Breast epithelium (tissue), 4 donors: ENCODE data around the gene HSDL2. TPM values are rescaled to one million over a fixed set of nuclear protein-coding genes. Genes with fewer than 3 reads are reported as not detected.
"Not testable (repeated sequence)": the region's sequence is repeated elsewhere in the genome, so short reads cannot be mapped to it uniquely, and the experiment has no call there.

Experiments used
- DNase-seq, 2 donors: peaks; one replicate each; pipeline ENCODE4 v3.0.0-alpha.2; 2019; ENCODE audit warnings: low spot score in 2 of 2
- H3K27ac ChIP-seq, 2 donors: fragments of 200-600 bp; sonication (generic) in 1 of 2; one replicate each; pipeline ENCODE4 v1.5.1; 2016 to 2019; ENCODE audit warnings: mild to moderate bottlenecking in 1 of 2
- H3K27me3 ChIP-seq, 2 donors: fragments of 200-600 bp; sonication (generic) in 1 of 2; one replicate each; pipeline versions ENCODE4 v1.5.1 to v1.6.0; 2017 to 2019; ENCODE audit warnings: control low read depth in 1 of 2, mild to moderate bottlenecking in 1 of 2
- H3K36me3 ChIP-seq: fragments of 200-600 bp; one replicate; pipeline ENCODE4 v1.5.1; 2019
- H3K4me1 ChIP-seq, 2 donors: fragments of 200-600 bp; sonication (generic); one replicate each; pipeline ENCODE4 v1.5.1; 2016 to 2019; ENCODE audit warnings: control low read depth in 1 of 2
- H3K4me3 ChIP-seq, 3 donors: fragments of 200-600 bp; sonication (generic); 1 replicate in 2 of 3; 2 replicates in 1 of 3; pipeline ENCODE4 v1.5.1; 2016 to 2019; ENCODE audit warnings: mild to moderate bottlenecking in 3 of 3, moderate library complexity in 2 of 3
- H3K9me3 ChIP-seq, 2 donors: fragments of 200-600 bp; sonication (generic) in 1 of 2; one replicate each; pipeline ENCODE4 v1.5.1; 2016 to 2019; ENCODE audit warnings: control low read depth in 1 of 2
- POLR2A ChIP-seq: fragments of 450-650 bp; IDR thresholded peaks from one replicate; pipeline ENCODE4 v1.6.1; 2016; ENCODE audit warnings: antibody characterized with exemption, mild to moderate bottlenecking, moderate library complexity
- POLR2AphosphoS5 ChIP-seq, 3 donors: sonication (generic); formaldehyde crosslinking; IDR thresholded peaks; one replicate each; pipeline ENCODE4 v1.6.1; 2017; ENCODE audit warnings: antibody characterized with exemption in 3 of 3
- intact Hi-C: fragments of 100-400 bp; cut with DNase I; formaldehyde crosslinking; loops from one replicate; pipeline ENCODE4 v1.15.1; 2023; ENCODE audit warnings: low total_unique reads
- total RNA-seq, 3 donors: library from RNA; depleted of rRNA; stranded (reverse); fragments of >200 nt; gene quantifications; one replicate each; pipeline ENCODE4 v1.1.0, GENCODE V29; 2016
- TF ChIP-seq, protein P1 (sequence below), 3 donors: fragments of 450-650 bp; IDR thresholded peaks; one replicate each; pipeline ENCODE4 v1.5.1; 2016 to 2017; ENCODE audit warnings: antibody characterized with exemption in 3 of 3, mild to moderate bottlenecking in 3 of 3, moderate library complexity in 3 of 3

Gene HSDL2
- total RNA-seq, 3 donors from 2014 or later: 30.7 to 124 (median 52.8) TPM

DNA sequence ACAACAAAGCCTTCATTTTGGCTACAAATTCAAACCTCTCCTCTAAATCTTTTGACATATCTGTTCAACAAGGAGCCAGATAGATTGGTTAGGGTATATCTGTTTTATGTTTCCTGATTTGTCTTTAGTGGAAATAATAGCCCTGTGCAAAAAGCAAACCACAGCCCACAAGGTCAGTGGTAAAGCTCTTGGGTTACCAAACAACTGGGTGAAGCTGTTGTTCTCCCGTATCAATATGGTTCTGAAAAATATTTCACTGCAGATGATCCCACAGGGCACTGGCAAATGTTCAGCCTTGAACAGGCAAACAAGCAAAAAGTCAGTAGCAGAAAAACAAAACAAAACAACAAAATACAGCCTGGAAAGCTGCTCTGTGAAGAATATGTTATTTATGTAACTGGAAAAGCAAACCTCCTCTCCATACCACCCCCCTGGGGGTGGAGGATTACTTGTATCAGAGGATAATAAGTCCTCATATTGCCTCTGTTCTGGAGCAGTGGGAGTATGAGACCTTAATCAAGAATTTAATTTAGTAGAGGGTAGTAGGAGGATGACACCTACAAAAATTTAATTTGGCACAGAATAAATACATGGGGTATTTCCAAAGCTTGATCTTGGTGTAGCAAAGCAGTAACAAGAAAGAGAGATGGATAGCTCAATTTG lies 25.7 kb upstream of the HSDL2 start:
- no peaks in the 10 kb centered on the region for H3K27me3 ChIP-seq
- no peak overlapping the region for H3K27ac ChIP-seq
- no peak for DNase-seq
- TF ChIP-seq, protein P1, sequence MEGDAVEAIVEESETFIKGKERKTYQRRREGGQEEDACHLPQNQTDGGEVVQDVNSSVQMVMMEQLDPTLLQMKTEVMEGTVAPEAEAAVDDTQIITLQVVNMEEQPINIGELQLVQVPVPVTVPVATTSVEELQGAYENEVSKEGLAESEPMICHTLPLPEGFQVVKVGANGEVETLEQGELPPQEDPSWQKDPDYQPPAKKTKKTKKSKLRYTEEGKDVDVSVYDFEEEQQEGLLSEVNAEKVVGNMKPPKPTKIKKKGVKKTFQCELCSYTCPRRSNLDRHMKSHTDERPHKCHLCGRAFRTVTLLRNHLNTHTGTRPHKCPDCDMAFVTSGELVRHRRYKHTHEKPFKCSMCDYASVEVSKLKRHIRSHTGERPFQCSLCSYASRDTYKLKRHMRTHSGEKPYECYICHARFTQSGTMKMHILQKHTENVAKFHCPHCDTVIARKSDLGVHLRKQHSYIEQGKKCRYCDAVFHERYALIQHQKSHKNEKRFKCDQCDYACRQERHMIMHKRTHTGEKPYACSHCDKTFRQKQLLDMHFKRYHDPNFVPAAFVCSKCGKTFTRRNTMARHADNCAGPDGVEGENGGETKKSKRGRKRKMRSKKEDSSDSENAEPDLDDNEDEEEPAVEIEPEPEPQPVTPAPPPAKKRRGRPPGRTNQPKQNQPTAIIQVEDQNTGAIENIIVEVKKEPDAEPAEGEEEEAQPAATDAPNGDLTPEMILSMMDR (IDR thresholded peaks at IDR 0.05): no peak
- no peak for TF ChIP-seq POLR2A
- H3K4me3 ChIP-seq: no peak overlapping the region
- H3K36me3 ChIP-seq: no peaks in the 10 kb centered on the region
- H3K4me1 ChIP-seq: no peaks in the 10 kb centered on the region
- no peaks in the 10 kb centered on the region for H3K9me3 ChIP-seq
- intact Hi-C loops: no loop called here

DNA sequence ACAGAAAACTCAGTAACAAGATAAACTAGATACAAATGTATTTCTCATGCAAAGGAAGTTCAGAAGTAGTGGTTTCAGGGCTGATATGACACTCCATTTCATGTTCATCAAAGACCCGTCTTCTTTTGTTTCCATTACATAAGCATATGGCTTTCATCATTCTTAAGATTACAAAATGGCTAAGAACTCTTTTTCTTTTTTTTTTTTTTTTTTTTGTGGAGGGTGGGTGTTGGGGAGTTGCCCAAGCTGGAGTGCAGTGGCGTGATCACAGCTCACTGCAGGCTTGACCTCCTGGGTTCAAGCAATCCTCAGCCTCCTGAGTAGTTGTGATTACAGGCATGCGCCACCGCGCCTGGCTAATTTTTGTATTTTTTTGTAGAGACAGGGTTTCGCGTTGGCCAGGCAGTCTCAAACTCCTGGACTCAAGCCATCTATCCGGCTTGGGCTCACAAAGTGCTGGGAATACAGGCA lies 24.4 kb upstream of the HSDL2 start:
- peak overlapping the region in 1 of 2 donors; percentile 5 for H3K27ac ChIP-seq
- H3K4me3 ChIP-seq: no peak overlapping the region
- no peaks in the 10 kb centered on the region for H3K36me3 ChIP-seq
- DNase-seq: no peak
- no peaks in the 10 kb centered on the region for H3K27me3 ChIP-seq
- TF ChIP-seq POLR2AphosphoS5 (IDR thresholded peaks at IDR 0.05): no peak
- TF ChIP-seq, protein P1 (IDR thresholded peaks at IDR 0.05): no peak
- no peak for TF ChIP-seq POLR2A
- intact Hi-C loops: no loop called here
- H3K9me3 ChIP-seq: no peaks in the 10 kb centered on the region
- H3K4me1 ChIP-seq: no peaks in the 10 kb centered on the region

DNA sequence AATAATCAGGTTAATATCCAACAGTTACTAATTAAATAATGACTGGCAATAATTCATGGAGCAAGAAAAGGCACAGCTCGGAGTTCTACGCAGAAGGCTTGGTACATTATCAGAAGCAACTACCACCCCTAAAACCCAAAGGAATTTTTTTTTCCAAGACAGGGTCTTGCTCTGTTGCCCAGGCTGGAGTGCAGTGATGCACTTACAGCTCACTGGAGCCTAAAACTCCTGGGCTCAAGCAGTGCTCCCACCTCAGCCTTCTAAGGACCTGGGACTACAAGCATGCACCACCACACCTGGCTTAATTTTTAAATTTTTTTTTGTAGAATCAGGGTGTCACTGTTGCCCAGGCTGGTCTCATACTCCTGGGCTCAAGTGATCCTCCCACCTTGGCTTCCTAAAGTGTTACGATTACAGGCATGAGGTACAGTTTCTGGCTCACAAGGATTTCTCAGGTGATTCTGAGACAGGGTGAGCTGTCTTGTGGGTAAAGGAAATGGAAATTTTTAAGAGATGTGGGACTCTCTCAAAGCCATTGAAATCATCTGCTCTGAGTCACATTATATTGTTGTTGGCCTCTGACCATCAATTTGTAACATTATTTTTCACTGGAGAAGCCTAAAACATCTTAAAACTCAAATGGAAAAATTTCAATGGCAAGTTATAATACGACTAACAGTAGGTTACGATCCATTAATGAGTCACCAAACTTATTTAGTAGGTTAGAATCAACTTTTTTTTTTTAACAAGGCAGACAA lies 19.7 kb upstream of the HSDL2 start:
- intact Hi-C loops: loop anchor here (10.0 kb wide), 1 partner anchor 265 kb away; no protein-coding TSS in a partner anchor
- DNase-seq: no peak
- H3K36me3 ChIP-seq: no peaks in the 10 kb centered on the region
- no peaks in the 10 kb centered on the region for H3K4me1 ChIP-seq
- H3K9me3 ChIP-seq: no peaks in the 10 kb centered on the region
- H3K27me3 ChIP-seq: no peaks in the 10 kb centered on the region
- no peak overlapping the region for H3K4me3 ChIP-seq
- TF ChIP-seq POLR2A (no peak), POLR2AphosphoS5 (IDR thresholded peaks at IDR 0.05) (no peak)
- TF ChIP-seq, protein P1 (IDR thresholded peaks at IDR 0.05): no peak
- no peak overlapping the region for H3K27ac ChIP-seq

DNA sequence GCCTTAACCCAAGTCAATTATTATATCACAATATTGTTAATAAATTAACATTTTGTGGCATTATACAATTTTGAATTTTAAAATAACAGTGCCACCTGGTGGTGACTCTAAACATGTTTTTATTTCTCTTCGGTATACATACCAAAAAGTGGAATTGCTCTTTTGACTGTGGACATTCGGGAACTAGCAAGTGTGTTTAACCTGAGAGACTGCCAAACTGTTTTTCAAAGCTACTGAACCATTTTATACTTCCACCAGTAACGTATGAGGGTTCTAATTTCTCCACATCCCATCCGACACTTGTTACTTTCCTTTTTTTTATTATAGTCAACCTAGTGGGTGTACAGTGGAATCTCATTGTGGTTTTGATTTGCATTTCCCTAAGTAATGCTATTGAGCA lies 18.3 kb upstream of the HSDL2 start:
- intact Hi-C loops: loop anchor here (10.0 kb wide), 1 partner anchor 267 kb away; no protein-coding TSS in a partner anchor
- no peak overlapping the region for H3K27ac ChIP-seq
- no peaks in the 10 kb centered on the region for H3K4me1 ChIP-seq
- no peaks in the 10 kb centered on the region for H3K27me3 ChIP-seq
- TF ChIP-seq, protein P1 (IDR thresholded peaks at IDR 0.05): peak; percentile 58 to 69 (median 69)
- TF ChIP-seq POLR2AphosphoS5 (IDR thresholded peaks at IDR 0.05) (no peak), POLR2A (no peak)
- DNase-seq: no peak
- H3K36me3 ChIP-seq: no peaks in the 10 kb centered on the region
- no peaks in the 10 kb centered on the region for H3K9me3 ChIP-seq
- H3K4me3 ChIP-seq: no peak overlapping the region

DNA sequence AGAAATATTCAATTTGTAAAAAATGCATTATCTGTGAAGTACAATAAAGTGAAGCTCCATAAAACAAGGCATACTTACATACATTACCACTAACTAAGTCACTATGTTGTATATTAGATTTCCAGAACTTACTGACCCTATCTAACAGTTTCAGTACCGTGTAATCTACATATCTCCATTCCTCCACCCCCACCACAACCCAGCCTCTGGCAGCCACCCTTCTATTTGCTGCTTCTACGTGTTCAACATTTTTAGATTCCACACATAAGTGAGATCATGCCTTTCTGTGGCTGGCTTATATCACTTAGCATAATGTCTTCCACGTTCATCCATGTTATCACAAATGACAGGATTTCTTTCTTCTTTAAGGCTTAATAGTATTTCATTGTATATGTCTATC lies 15.1 kb upstream of the HSDL2 start:
- no peak overlapping the region for H3K4me3 ChIP-seq
- H3K27me3 ChIP-seq: no peaks in the 10 kb centered on the region
- no peak for DNase-seq
- TF ChIP-seq, protein P1 (IDR thresholded peaks at IDR 0.05): no peak
- TF ChIP-seq POLR2A: no peak
- TF ChIP-seq POLR2AphosphoS5 (IDR thresholded peaks at IDR 0.05): no peak
- no peaks in the 10 kb centered on the region for H3K36me3 ChIP-seq
- no peaks in the 10 kb centered on the region for H3K4me1 ChIP-seq
- peaks cover 14 to 15% of the 10 kb centered on the region in 2 donors for H3K9me3 ChIP-seq
- intact Hi-C loops: loop anchor here (10.0 kb wide), 1 partner anchor 270 kb away; no protein-coding TSS in a partner anchor
- H3K27ac ChIP-seq: no peak overlapping the region

DNA sequence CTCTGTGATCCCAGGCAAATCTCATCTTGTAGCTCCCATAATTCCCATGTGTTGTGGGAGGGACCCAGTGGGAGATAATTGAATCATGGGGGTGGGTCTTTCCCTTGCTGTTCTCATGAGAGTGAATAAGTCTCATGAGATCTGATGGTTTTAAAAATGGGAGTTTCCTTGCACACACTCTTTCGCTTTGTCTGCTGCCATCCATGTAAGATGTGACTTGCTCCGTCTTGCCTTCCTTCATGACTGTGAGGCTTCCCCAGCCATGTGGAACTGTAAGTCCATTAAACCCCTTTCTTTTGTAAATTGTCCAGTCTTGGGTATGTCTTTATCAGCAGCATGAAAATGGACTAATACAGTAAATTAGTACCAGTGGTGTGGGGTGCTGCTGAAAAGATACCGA lies 14.7 kb upstream of the HSDL2 start:
- H3K36me3 ChIP-seq, H3K4me1 ChIP-seq, H3K27me3 ChIP-seq, H3K4me3 ChIP-seq, H3K27ac ChIP-seq, DNase-seq: not testable (repeated sequence)
- H3K9me3 ChIP-seq: peaks cover 19% of the 10 kb centered on the region in 2 donors
- intact Hi-C loops: loop anchor here (10.0 kb wide), 1 partner anchor 270 kb away; no protein-coding TSS in a partner anchor
